ENCODE results near the gene EXOC4.
A peak's percentile ranks its signal among the peaks of the same experiment; 100 is the strongest.
"Not testable (repeated sequence)": the region's sequence is repeated elsewhere in the genome, so short reads cannot be mapped to it uniquely, and the experiment has no call there.

Gene EXOC4

DNA sequence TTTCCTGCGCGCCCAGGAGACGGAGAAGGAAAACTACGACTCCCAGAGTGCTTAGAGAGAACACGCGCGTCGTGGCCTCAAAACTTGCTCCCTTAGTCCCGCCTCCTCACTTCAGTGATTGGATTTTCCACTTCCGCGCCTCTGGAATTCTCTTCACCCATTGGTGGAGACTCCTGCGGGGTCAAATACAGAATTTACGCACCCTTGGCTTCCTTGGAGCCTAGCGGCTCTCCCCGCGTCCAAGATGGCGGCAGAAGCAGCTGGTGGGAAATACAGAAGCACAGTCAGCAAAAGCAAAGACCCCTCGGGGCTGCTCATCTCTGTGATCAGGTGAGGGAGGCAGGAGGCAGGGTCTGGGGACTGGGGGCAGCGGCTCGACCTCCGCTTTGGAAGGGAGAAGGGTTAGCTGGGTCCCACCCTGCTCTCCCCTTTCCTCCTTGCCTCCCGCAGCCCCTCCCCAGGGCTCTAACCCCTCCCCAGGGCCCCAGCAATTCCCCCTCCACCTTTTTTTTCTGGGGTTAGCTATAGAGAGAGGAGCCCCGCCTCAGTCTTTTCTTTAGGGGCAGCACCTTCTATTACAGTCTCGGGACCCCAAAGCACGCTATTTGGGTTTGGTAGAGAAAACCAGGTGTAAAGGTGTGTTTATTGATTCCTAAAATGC, at the start of gene EXOC4:
Gene EXOC4, plus strand, starts transcription at position 221 of the 661 bp plus-strand sequence.
- DNase-seq (ENCODE audit: low read depth) = peak; percentile 84

- no peak for DNase-seq (ENCODE audit: low read depth)
Observed at GRCh38 chr7:133203490-133203889, 49.4 kb upstream of the EXOC4 start.

DNA sequence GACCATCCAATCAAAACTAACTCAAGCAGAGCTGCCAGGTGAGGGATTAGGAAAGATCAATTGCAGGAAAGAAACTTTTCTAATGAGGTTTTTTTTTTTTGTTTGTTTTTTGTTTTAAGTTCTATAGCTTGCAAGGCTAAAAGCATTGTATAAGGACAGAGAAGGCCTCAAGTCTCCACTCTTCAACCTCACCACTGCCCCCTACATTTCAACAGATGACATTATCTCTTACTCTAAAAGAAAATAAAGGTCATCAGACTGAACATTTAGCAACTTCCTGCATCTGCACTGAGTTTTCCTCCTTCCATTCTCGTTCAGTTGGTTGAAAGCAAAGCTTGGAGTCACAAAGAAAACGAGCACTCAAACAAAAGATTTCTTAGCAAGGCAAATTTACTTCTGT, 45.2 kb upstream of the EXOC4 start:
- no peak for DNase-seq (ENCODE audit: low read depth)

GRCh38 chr7:133210817-133211216, 42.1 kb upstream of the EXOC4 start:
- not testable (repeated sequence) for DNase-seq (ENCODE audit: low read depth)

DNA sequence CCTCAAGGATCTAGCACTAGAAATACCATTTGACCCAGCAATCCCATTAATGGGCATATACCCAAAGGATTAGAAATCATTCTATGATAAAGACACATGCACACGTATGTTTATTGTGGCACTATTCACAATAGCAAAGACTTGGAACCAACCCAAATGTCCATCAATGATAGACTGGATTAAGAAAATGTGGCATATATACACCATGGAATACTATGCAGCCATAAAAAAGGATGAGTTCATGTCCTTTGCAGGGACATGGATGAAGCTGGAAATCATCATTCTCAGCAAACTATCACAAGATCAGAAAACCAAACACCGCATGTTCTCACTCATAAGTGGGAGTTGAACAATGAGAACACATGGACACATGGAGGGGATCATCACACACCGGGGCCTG, 39.1 kb upstream of the EXOC4 start:
- DNase-seq (ENCODE audit: low read depth) = not testable (repeated sequence)

GRCh38 chr7:133217773-133218172, 35.1 kb upstream of the EXOC4 start:
- no peak for DNase-seq (ENCODE audit: low read depth)

DNA sequence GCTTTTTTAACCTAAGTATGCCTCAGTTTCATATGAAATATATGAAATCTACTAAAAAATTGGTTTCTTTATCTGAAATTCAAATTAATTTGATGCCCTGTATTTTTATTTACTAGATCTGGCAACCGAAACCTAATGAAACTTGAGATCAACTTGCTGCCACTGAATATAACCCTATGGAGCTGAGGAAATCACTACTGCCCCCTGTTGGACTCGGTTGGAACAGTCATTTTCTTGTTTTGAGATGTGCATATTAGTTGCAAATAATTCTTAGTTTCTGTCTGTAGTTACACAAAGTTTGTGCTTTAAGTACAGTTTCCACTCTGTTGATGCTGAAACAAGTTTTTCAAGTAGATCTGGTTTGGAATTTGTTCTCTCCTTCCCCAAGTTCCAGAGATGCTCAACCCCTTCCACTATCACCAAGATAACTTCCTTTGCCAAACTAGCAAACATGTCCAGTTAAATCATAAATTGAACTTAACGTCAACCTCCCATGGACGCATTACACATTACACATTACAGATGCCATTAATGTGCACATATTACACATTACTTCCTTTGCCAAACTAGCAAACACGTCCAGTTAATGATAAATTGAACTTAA, 22.2 kb upstream of the EXOC4 start:
- no peak for DNase-seq (ENCODE audit: low read depth)

GRCh38 chr7:133233142-133233541, 19.7 kb upstream of the EXOC4 start:
- no peak for DNase-seq (ENCODE audit: low read depth)

GRCh38 chr7:133234961-133235875, 17.7 kb upstream of the EXOC4 start:
- no peak for DNase-seq (ENCODE audit: low read depth)

GRCh38 chr7:133237545-133237944, 15.3 kb upstream of the EXOC4 start:
- DNase-seq (ENCODE audit: low read depth) = no peak

- no peak for DNase-seq (ENCODE audit: low read depth)
Observed at GRCh38 chr7:133240302-133240701, 12.6 kb upstream of the EXOC4 start.

DNA sequence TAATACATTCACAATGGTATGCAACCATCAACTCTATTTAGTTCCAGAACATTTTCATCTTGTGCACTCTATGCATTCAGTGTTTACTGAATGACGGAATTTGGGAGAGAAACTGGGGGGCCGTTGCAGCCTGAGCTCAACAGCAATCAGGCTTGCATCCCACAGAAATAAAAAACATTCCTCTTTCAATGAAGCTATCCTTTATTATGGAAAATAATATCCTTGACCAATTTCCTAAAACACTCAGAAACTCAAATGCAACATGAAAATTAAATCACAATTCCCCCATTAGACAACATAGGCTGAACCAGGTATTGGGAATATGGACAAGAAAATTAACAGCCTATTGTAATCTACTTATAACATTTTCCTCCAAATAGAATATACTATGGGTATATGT, 6.3 kb upstream of the EXOC4 start:
- DNase-seq (ENCODE audit: low read depth) = no peak

DNA sequence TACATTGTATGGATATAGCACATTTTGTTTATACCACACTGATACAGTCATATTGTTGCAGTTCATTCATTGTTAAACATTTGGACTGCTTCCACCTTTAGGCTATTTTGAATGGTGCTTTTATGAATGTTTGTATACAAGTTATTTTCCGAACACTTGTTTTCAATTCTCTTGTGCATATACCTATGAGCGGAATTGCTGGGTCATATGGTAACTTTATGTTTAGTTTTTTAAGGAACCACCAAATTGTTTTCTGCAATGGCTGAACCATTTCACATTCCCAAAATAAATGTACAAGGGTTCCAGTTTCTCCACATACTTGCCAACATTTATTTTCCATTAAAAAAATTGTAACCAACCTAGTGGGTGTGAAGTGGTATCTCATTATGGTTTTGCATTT, 4.0 kb upstream of the EXOC4 start:
- DNase-seq (ENCODE audit: low read depth) = no peak

GRCh38 chr7:133252506-133252857, 396 bp upstream of the EXOC4 start:
- no peak for DNase-seq (ENCODE audit: low read depth)

DNA sequence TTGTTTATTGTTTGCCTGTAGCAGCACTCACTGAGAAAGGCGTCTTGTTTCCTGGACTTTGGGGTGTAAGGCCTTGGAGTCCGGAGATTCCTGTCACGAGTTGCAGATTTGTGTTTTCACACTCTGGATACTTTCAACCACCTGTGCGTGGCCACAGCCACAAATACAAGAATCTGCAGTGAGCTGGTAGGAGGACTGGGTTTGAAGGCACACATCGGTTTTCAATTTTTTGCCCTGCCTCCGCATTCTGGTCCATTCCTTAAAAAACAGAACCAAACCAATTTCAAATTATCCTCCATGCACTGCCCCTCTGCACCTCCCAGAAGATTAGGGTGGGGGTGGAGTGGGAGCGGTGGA, 619 bp downstream of the EXOC4 start:
- no peak for DNase-seq (ENCODE audit: low read depth)

- DNase-seq (ENCODE audit: low read depth) = no peak
Observed at GRCh38 chr7:133255486-133255885, 2.6 kb downstream of the EXOC4 start.

- DNase-seq (ENCODE audit: low read depth) = no peak
Observed at GRCh38 chr7:133258174-133258573, 5.3 kb downstream of the EXOC4 start.

- no peak for DNase-seq (ENCODE audit: low read depth)
Observed at GRCh38 chr7:133265821-133266220, 12.9 kb downstream of the EXOC4 start.

- no peak for DNase-seq (ENCODE audit: low read depth)
Observed at GRCh38 chr7:133268355-133268754, 15.5 kb downstream of the EXOC4 start.

- DNase-seq (ENCODE audit: low read depth) = no peak
Observed at GRCh38 chr7:133272336-133272735, 19.5 kb downstream of the EXOC4 start.

GRCh38 chr7:133273227-133273626, 20.3 kb downstream of the EXOC4 start:
- no peak for DNase-seq (ENCODE audit: low read depth)

GRCh38 chr7:133274265-133274664, 21.4 kb downstream of the EXOC4 start:
- no peak for DNase-seq (ENCODE audit: low read depth)

DNA sequence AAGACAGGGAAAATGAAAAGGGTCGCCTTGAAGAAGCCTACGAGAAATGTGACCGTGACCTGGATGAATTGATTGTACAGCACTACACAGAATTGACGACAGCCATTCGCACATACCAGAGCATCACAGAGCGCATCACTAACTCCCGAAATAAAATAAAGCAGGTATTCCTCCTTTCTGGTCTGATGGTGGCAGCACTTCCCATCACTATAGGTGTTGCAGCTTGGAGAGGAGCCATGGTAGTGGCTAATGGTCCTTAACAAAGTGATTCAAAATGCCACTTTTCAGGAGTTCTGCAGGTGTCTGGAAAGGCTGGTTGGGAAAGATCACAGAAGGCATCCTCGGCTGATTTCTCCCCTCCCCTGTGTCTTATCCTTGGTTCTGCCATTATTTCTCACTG, 22.1 kb downstream of the EXOC4 start:
- no peak for DNase-seq (ENCODE audit: low read depth)

Measured in HS-27A (cell line).